Thyroid gland (tissue), 4 donors: ENCODE data around the gene CCDC196. TPM values are rescaled to one million over a fixed set of nuclear protein-coding genes. Genes with fewer than 3 reads are reported as not detected.
A peak's percentile ranks its signal among the peaks of the same experiment; 100 is the strongest.

Source experiments
- DNase-seq, 2 donors: peaks; one replicate each; pipeline ENCODE4 v3.0.0-alpha.2; 2019
- H3K27ac ChIP-seq, 3 donors: fragments of 200-600 bp; sonication (generic); 1 replicate in 2 of 3; 2 replicates in 1 of 3; pipeline ENCODE4 v1.5.1; 2016 to 2019; ENCODE audit warnings: mild to moderate bottlenecking in 1 of 3, moderate library complexity in 1 of 3
- H3K27me3 ChIP-seq: fragments of 200-600 bp; sonication (generic); one replicate; pipeline ENCODE4 v1.5.1; 2019
- H3K36me3 ChIP-seq, 2 donors: fragments of 200-600 bp; sonication (generic); one replicate each; pipeline ENCODE4 v1.5.1; 2016 to 2019
- H3K4me1 ChIP-seq, 2 donors: fragments of 200-600 bp; sonication (generic); one replicate each; pipeline ENCODE4 v1.5.1; 2017 to 2019
- H3K4me3 ChIP-seq, 3 donors: fragments of 200-600 bp; sonication (generic); replicated peaks in 1 of 3; 1 replicate in 2 of 3; 2 replicates in 1 of 3; pipeline ENCODE4 v1.5.1; 2016; ENCODE audit warnings: mild to moderate bottlenecking in 1 of 3
- H3K9me3 ChIP-seq: fragments of 200-600 bp; sonication (generic); one replicate; pipeline ENCODE4 v1.5.1; 2017
- CTCF ChIP-seq, 6 experiments: fragments of 200-600 bp in 3 of 6; fragments of 450-650 bp in 3 of 6; sonication (generic) in 3 of 6; IDR thresholded peaks; one replicate each; pipeline ENCODE4 v1.5.1; 2016 to 2019; ENCODE audit warnings: antibody characterized with exemption in 6 of 6, mild to moderate bottlenecking in 2 of 6, inconsistent platforms in 1 of 6, moderate library complexity in 1 of 6
- POLR2A ChIP-seq, 2 donors: fragments of 450-650 bp; IDR thresholded peaks; one replicate each; pipeline ENCODE4 v1.6.1; 2017; ENCODE audit warnings: antibody characterized with exemption in 2 of 2, mild to moderate bottlenecking in 2 of 2, moderate library complexity in 1 of 2
- WGBS, 2 donors: methylation state at CpG; one replicate each; pipeline ENCODE4 v1.1.5; 2017; 5-methylcytosine and 5-hydroxymethylcytosine counted together
- intact Hi-C: fragments of 100-400 bp; cut with DNase I; formaldehyde crosslinking; loops from one replicate; pipeline ENCODE4 v1.15.1; 2023
- total RNA-seq, 4 donors: library from RNA; depleted of rRNA; stranded (reverse); fragments of >200 nt; gene quantifications; one replicate each; pipeline ENCODE4 v1.2.3, GENCODE V29; 2016

CCDC196 gene
- total RNA-seq, 4 donors from 2014 or later: not detected

GRCh38 chr14:66509874-66510273 is 23.7 kb downstream of the CCDC196 start:
- intact Hi-C loops: no loop called here
- Histone ChIP-seq H3K36me3 (no peaks in the 10 kb centered on the region), H3K4me1 (peaks cover 0 to 9% of the 10 kb centered on the region in 2 donors), H3K4me3 (peak overlapping the region in 1 of 3 donors; percentile 59), H3K9me3 (no peaks in the 10 kb centered on the region), H3K27ac (no peak overlapping the region), H3K27me3 (no peaks in the 10 kb centered on the region)
- no peak for TF ChIP-seq CTCF (IDR thresholded peaks at IDR 0.05)
- TF ChIP-seq POLR2A (IDR thresholded peaks at IDR 0.05): no peak
- 71 to 72% methylated on average over 4 of the region's 4 CpGs for WGBS, 2 donors
- no peak for DNase-seq

- no peak for DNase-seq
- intact Hi-C loops: no loop called here
- no peaks in the 10 kb centered on the region for H3K27me3 ChIP-seq
- peaks cover 0 to 6% of the 10 kb centered on the region in 2 donors for H3K4me1 ChIP-seq
- no peaks in the 10 kb centered on the region for H3K9me3 ChIP-seq
- no peak overlapping the region for H3K27ac ChIP-seq
- TF ChIP-seq POLR2A (IDR thresholded peaks at IDR 0.05): no peak
- no peaks in the 10 kb centered on the region for H3K36me3 ChIP-seq
- WGBS, 2 donors: 95 to 98% methylated on average over 1 of the region's 1 CpG
- H3K4me3 ChIP-seq: no peak overlapping the region
Measured at GRCh38 chr14:66511849-66512248, 25.7 kb downstream of the CCDC196 start.

GRCh38 chr14:66514213-66514612 is 28.0 kb downstream of the CCDC196 start:
- Histone ChIP-seq H3K9me3 (no peaks in the 10 kb centered on the region), H3K27me3 (no peaks in the 10 kb centered on the region), H3K4me1 (peaks cover 0 to 4% of the 10 kb centered on the region in 2 donors), H3K4me3 (no peak overlapping the region), H3K27ac (no peak overlapping the region), H3K36me3 (no peaks in the 10 kb centered on the region)
- intact Hi-C loops: no loop called here
- 92 to 95% methylated on average over 2 of the region's 2 CpGs for WGBS, 2 donors
- TF ChIP-seq POLR2A (IDR thresholded peaks at IDR 0.05) (no peak), CTCF (IDR thresholded peaks at IDR 0.05) (no peak)
- DNase-seq: no peak

- intact Hi-C loops: no loop called here
- WGBS, 2 donors: 94 to 97% methylated on average over 8 to 9 of the region's 9 CpGs
- H3K36me3 ChIP-seq: no peaks in the 10 kb centered on the region
- H3K4me3 ChIP-seq: no peak overlapping the region
- TF ChIP-seq CTCF (IDR thresholded peaks at IDR 0.05): no peak
- no peak for TF ChIP-seq POLR2A (IDR thresholded peaks at IDR 0.05)
- no peak overlapping the region for H3K27ac ChIP-seq
- peaks cover 0 to 4% of the 10 kb centered on the region in 2 donors for H3K4me1 ChIP-seq
- no peak for DNase-seq
- H3K9me3 ChIP-seq: no peaks in the 10 kb centered on the region
- H3K27me3 ChIP-seq: no peaks in the 10 kb centered on the region
Measured at GRCh38 chr14:66530526-66530925, 44.4 kb downstream of the CCDC196 start.

GRCh38 chr14:66539034-66539433 is 52.9 kb downstream of the CCDC196 start:
- WGBS, 2 donors: 90 to 92% methylated on average over 3 of the region's 3 CpGs
- intact Hi-C loops: no loop called here
- Histone ChIP-seq H3K9me3 (no peaks in the 10 kb centered on the region), H3K36me3 (no peaks in the 10 kb centered on the region), H3K27ac (no peak overlapping the region), H3K4me1 (peaks cover 13 to 23% of the 10 kb centered on the region in 2 donors), H3K27me3 (no peaks in the 10 kb centered on the region), H3K4me3 (no peak overlapping the region)
- DNase-seq: no peak
- TF ChIP-seq CTCF (IDR thresholded peaks at IDR 0.05) (no peak), POLR2A (IDR thresholded peaks at IDR 0.05) (no peak)

GRCh38 chr14:66540038-66540437 is 53.9 kb downstream of the CCDC196 start:
- Histone ChIP-seq H3K4me3 (no peak overlapping the region), H3K36me3 (no peaks in the 10 kb centered on the region), H3K27me3 (no peaks in the 10 kb centered on the region), H3K4me1 (peaks cover 16 to 25% of the 10 kb centered on the region in 2 donors), H3K9me3 (no peaks in the 10 kb centered on the region), H3K27ac (no peak overlapping the region)
- intact Hi-C loops: no loop called here
- peak; percentile 20 to 24 for DNase-seq
- 21 to 22% methylated on average over 1 of the region's 1 CpG for WGBS, 2 donors
- TF ChIP-seq POLR2A (IDR thresholded peaks at IDR 0.05) (no peak), CTCF (IDR thresholded peaks at IDR 0.05) (no peak)
